Dedifferentiated amniotic fluid mesenchymal stem cell (primary cell): ENCODE data around the gene WFIKKN1.

Experiments
- DNase-seq: peaks from one replicate; pipeline ENCODE4 v3.0.0-alpha.2; 2016; ENCODE audit errors: extremely low spot score

WFIKKN1 gene

GRCh38 chr16:625117-625976, 5.4 kb upstream of the WFIKKN1 start:
- no peak for DNase-seq

DNA sequence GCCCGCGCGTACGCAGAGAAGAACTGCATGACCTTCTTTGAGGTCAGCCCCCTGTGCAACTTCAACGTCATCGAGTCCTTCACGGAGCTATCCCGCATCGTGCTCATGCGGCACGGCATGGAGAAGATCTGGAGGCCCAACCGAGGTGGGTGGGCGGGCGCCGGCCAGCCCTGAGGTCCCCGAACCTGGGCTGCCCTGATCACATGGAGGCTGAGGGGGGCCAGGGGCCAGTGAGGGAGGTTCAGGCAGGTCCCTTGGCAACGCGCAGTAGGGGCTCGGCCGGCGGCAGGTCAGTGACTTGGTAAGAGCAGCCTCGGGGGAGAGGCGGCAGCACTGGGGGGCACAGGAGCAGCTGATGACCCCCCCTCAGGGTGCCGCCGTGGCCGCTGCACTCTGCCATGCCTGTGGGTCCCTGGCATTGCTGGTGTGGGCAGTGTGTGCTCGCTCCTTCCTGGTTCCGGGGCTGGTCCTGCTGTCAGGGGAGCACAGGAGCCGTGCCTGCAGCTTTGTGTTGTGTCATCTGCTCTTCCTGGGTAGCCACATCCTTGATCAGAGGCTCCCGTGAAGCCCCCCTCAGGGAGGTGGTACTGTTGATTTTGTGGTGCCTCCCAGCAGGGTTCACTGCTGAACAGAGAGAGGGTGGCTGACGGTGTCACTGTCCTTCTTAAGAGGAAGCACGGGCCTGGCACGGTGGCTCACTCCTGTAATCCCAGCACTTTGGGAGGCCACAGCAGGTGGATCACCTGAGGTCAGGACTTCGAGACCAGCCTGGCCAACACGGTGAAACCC, 4.6 kb upstream of the WFIKKN1 start:
- no peak for DNase-seq

DNA sequence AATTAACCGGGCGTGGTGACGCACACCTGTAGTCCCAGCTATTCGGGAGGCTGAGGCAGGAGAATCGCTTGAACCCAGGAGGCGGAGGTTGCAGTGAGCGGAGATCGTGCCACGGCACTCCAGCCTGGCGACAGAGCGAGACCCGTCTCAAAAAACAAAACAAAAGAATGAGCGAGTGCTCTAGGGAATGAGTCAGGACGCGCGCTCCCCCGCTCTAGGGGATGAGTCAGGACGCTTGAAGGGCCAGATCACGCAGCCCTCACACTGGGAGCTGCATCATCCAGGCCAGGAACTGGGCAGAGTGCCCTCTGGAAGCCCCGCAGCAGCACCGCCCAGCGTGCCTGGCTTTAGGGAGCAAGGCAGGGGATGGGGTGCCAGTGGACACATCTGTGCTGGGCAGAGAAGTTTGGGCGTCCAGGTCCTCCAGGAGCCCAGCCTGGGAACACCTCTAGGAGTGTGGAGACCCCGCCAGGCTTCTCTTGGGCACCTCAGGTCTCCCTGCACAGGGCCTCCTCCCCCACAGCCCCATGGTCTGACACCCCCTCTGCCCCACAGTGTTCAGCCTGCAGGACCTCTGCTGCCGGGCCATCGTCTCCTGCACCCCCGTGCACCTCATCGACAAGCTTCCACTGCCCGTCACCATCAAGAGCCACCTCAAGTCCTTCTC, 3.9 kb upstream of the WFIKKN1 start:
- DNase-seq, result peak; percentile 95

DNA sequence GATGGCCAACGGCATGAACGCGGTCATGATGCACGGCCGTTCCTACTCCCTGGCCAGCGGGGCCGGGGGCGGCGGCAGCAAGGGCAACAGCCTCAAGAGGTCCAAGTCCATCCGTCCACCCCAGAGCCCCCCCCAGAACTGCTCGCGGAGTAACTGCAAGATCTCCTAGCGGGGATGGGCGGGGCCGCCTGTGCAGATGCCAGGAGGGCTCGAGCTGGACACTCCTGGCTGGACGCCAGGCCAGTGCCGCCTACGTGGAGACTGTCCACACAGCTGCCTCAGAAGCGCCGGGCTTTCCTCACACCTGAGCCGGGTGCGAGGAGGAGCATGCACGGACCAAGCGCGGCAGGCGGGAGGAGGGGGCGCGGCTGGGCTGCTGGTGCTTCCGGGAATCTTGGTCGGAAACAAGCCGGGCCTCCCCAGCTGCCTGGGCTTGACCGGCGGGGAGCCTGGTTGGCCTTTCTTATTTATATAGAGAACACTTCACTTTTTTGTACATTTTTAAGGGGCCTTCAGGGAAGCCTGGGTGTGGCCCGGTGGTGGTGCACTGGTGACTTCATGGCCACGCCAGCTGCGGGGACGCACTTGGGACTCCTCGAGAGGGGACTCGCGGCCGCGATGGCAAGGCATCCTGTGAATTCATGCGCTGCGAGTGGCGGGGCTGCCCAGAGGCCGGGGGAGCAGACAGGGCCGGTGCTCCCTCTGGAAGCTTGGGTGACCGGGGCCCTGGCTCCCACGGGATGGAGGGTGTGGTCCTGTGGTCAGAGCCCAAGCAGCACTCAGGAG, 3.1 kb upstream of the WFIKKN1 start:
- DNase-seq, result no peak

DNA sequence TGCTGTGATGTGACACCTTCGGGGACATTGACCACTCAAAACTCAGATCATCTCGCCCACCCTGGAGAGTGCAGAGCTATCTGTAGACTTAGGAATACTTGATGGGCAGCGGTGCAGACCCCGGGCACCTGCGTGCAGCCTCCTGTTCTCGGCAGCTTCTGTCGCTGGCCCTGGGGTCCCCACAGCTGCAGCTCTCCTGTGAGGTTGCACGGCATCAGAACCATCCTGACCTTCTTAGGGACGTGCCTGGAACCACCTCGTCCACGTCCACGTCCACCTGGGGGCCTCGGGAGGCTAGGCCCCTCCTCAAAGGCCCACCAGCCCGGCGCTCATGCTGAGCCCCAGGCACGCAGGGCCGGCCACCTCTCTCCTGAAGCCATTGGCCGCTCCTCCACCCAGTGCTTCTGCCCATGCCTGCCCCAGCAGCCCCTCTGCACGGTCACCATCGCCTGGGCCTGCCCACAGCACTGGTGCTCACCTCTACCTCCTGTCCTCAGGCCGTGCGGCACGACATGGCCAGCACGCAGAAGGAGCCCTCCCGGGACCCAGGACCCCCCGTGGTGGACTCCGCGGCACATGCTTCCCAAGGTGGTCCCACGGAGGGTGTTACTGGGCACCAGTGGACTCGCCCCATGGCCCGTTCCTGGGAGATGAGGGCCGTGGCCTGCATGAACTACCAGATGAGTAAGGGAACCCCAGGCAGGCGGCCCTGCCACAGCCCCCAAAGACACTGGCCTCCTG, 2.3 kb upstream of the WFIKKN1 start:
- DNase-seq, result no peak

DNA sequence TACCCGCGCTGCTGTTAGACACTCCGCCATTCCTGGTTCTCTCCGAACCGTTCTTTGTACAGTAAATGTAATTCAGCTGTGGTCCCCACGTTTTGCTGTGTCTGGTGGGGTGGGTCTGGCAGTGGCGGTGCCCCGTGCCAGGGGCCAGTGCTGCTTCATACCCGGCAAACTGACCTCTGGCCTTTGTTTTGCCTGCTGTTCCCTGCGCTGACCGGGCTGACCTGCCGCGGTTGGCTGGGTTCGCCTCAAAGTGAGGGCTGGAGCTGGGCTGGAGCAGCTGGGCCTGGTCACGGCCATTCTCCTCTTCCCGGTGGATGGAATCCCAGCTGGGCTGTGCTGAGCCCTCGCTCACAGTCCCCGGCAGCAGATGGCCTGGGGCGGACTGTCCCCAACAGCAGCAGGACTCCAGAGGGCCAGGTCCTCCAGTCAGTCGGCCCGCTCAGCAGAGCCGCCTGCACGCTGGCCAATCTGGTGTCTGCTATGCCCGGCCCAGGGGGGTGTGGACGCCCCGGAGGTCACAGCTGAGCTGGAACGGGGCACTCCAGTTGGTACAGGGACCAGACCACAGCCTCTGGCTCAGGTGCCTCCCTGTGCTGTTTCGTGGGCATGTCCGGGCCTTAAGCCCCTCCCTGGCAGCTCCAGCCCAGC, 1.5 kb upstream of the WFIKKN1 start:
- DNase-seq, result no peak

- no peak for DNase-seq
Observed at GRCh38 chr16:629833-630248, 944 bp upstream of the WFIKKN1 start.

DNA sequence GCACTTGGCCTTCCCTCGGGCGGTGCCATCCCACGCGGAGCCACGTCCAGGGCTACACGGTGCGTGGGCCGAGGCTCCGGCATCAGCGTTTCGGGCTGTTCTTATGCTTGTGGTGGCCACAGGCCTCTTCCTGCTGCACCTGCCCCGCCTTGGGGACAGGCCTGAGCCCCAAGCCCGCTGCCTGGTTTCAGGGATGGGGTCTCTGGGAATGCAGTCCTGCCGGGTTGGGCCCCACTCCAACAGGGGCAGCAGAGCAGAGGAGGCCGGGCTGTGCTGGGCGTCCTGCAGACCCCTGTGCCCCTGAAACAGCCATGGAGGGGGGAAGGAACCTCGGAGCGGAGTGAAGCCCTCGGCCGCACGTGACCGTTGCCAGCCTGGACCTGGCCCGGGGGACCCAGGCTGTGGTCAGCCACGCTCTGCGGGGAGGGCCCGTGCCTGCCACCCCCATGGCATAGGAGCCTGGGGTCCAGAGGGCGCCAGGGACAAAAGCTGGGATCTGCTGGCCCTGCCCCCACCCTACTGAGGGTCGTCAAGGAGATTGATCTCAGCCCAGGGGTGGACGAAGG, 453 bp upstream of the WFIKKN1 start:
- DNase-seq, result no peak

- DNase-seq, result no peak
Observed at GRCh38 chr16:631808-632358, 1.1 kb downstream of the WFIKKN1 start.

GRCh38 chr16:632486-633335, 1.9 kb downstream of the WFIKKN1 start:
- DNase-seq, result no peak

- no peak for DNase-seq
Observed at GRCh38 chr16:633336-634050, 2.7 kb downstream of the WFIKKN1 start.

- no peak for DNase-seq
Observed at GRCh38 chr16:634051-634670, 3.4 kb downstream of the WFIKKN1 start.

GRCh38 chr16:634996-635395, 4.2 kb downstream of the WFIKKN1 start:
- no peak for DNase-seq

DNA sequence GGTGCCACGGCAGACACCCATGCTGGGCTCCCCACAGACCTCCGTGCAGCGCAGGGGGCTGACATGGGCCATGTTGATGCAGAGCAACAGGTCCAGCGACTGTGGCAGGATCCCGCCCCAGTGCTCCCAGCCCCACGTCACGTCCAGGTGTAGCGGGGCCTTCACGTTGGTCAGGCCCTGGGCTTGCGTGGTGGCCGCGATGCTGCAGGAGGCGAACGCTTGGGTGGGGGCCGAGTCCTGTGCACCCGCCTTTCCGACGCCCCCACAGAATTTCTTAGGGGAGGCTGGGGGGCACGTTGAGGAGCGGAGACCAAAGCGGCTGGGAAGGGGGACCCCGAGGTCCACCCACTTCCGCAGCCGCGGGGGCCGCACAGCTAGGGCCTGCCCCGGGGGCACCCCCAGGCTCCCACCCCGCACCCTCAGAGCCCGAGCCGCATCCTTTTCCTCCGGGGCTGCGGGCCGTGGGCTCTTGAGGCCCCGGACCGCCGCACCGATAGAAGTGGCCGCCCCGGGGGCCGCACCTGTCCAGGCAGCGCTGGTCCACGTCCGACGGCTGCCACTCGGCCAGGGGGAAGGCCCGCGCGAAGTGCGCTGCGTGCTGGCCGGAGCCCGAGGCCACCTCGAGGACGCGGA, 4.9 kb downstream of the WFIKKN1 start:
- DNase-seq, result no peak

DNA sequence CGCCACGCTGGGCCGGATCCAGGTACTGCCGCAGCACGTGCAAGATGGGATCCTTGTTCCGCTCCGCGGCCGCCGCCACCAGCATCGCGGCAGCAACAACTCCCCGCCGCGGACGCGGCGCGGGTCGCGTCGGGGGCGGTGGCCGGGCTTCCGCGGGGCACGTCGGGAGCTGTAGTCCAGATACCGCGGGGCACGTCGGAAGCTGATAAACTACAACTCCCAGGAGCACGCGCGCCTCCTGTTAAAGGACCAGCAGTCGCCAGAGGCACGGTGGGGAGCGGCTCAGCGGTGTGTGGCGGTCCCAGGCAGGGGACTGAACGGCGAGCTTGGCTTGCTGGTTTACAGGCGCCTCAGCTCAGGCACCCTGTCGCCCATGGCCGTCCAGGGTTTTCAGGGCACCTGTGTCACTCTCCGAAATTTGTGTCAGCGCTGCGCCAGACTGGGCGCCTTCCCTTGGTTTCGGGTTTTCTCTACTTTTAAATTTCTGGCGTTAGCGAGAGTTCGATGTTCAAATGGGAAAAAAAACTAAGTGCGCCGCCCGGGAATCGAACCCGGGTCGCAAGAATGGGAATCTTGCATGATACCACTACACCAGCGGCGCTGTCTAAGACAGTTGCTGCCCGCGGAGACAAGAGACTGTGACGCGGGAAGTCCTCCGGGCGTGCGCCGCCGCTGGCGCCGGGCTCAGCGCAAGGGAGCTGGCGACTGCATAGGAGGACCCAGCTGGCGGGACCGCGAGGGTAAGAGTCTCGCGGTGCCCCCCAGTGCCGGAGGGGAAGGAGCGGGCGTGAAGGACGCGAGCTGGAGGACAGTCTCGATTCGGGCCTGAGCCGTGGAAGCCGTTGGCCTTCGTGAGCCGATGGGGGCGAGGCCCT, 5.7 kb downstream of the WFIKKN1 start, which contains the start of gene METTL26:
Gene METTL26, minus strand, starts transcription at position 100 of the 875 bp plus-strand sequence. Its CDS starts 15 bp downstream, at position 85.
- peak; percentile 93 for DNase-seq
